Measurements from ENCODE around the gene LRRC4C. TPM values are rescaled to one million over a fixed set of nuclear protein-coding genes. Genes with fewer than 3 reads are reported as not detected.

The LRRC4C gene
- total RNA-seq, 1 experiment from 2014 or later: 0.72 TPM

- no peaks in the 10 kb centered on the region for H3K4me1 Mint-ChIP-seq
- no peaks in the 10 kb centered on the region for H3K36me3 Mint-ChIP-seq
- ChIA-PET CTCF (no interaction called here), POLR2A (no interaction called here)
- H3K4me3 Mint-ChIP-seq: no peak overlapping the region
- ATAC-seq (no peak), DNase-seq (ENCODE audit: low spot score) (no peak)
- no peaks in the 10 kb centered on the region for H3K9me3 Mint-ChIP-seq
- H3K27me3 Mint-ChIP-seq (ENCODE audit: low read depth): peaks cover 17% of the 10 kb centered on the region
- TF ChIP-seq ZNF317 (CRISPR knock-in tag; IDR thresholded peaks at IDR 0.05; ENCODE audit: borderline replicate concordance, low read depth) (no peak), AFF4 (CRISPR knock-in tag; IDR thresholded peaks at IDR 0.05; ENCODE audit: borderline replicate concordance) (no peak), NFATC4 (CRISPR knock-in tag; IDR thresholded peaks at IDR 0.05) (no peak), STAT6 (CRISPR knock-in tag; conservative IDR thresholded peaks at IDR 0.05; ENCODE audit: low read depth) (no peak), FOXJ3 (CRISPR knock-in tag; IDR thresholded peaks at IDR 0.05; ENCODE audit: borderline replicate concordance) (no peak), ATF1 (CRISPR knock-in tag; IDR thresholded peaks at IDR 0.05) (no peak), FOXK1 (CRISPR knock-in tag; IDR thresholded peaks at IDR 0.05) (no peak), ELF4 (CRISPR knock-in tag; IDR thresholded peaks at IDR 0.05; ENCODE audit: low read depth) (no peak), USF2 (CRISPR knock-in tag; IDR thresholded peaks at IDR 0.05) (no peak), ERG (CRISPR knock-in tag; IDR thresholded peaks at IDR 0.05) (no peak), ARID4B (CRISPR knock-in tag; IDR thresholded peaks at IDR 0.05; ENCODE audit: borderline replicate concordance) (no peak), SMAD3 (CRISPR knock-in tag; IDR thresholded peaks at IDR 0.05; ENCODE audit: borderline replicate concordance) (no peak), GRHL2 (CRISPR knock-in tag; IDR thresholded peaks at IDR 0.05; ENCODE audit: insufficient replicate concordance, severe bottlenecking) (no peak), NR3C1 (CRISPR knock-in tag; conservative IDR thresholded peaks at IDR 0.05; ENCODE audit: low read depth) (no peak), ZBTB21 (CRISPR knock-in tag; IDR thresholded peaks at IDR 0.05; ENCODE audit: borderline replicate concordance) (no peak), MAX (CRISPR knock-in tag; IDR thresholded peaks at IDR 0.05) (no peak), NR1H2 (CRISPR knock-in tag; IDR thresholded peaks at IDR 0.05) (no peak), RELA (CRISPR knock-in tag; IDR thresholded peaks at IDR 0.05; ENCODE audit: borderline replicate concordance) (no peak)
- H3K27ac Mint-ChIP-seq: no peak overlapping the region
Measured at GRCh38 chr11:40268551-40268950, 1190.9 kb downstream of the LRRC4C start.
